Esophagus squamous epithelium (tissue), 5 donors: ENCODE data around the gene LHX1. TPM values are rescaled to one million over a fixed set of nuclear protein-coding genes. Genes with fewer than 3 reads are reported as not detected.

Experiments
- DNase-seq: peaks from one replicate; lab custom pipeline; 2025; lab: John Stamatoyannopoulos, UW
- H3K27ac ChIP-seq, 4 donors: fragments of 200-600 bp; sonication (generic); one replicate each; pipeline ENCODE4 v1.5.1; 2016 to 2019; ENCODE audit warnings: mild to moderate bottlenecking in 1 of 4
- H3K27me3 ChIP-seq, 4 donors: fragments of 200-600 bp; sonication (generic); 1 replicate in 3 of 4; 2 replicates in 1 of 4; pipeline versions ENCODE4 v1.5.1 to v1.6.0; 2017 to 2021; ENCODE audit warnings: antibody characterized with exemption in 1 of 4
- H3K36me3 ChIP-seq, 3 donors: fragments of 200-600 bp; sonication (generic); one replicate each; pipeline ENCODE4 v1.5.1; 2016 to 2019
- H3K4me1 ChIP-seq, 3 donors: fragments of 200-600 bp; sonication (generic); one replicate each; pipeline ENCODE4 v1.5.1; 2017 to 2019
- H3K4me3 ChIP-seq, 4 donors: fragments of 200-600 bp; sonication (generic); 1 replicate in 3 of 4; 2 replicates in 1 of 4; pipeline ENCODE4 v1.5.1; 2016 to 2019; ENCODE audit warnings: mild to moderate bottlenecking in 2 of 4, moderate library complexity in 1 of 4
- H3K9me3 ChIP-seq, 3 donors: fragments of 200-600 bp; sonication (generic); one replicate each; pipeline ENCODE4 v1.5.1; 2016 to 2019
- CTCF ChIP-seq, 6 experiments: fragments of 450-650 bp in 4 of 6; fragments of 200-600 bp in 2 of 6; sonication (generic) in 2 of 6; IDR thresholded peaks; one replicate each; pipeline ENCODE4 v1.5.1; 2016 to 2019; ENCODE audit warnings: antibody characterized with exemption in 6 of 6, mild to moderate bottlenecking in 4 of 6, moderate library complexity in 4 of 6
- POLR2A ChIP-seq, 4 donors: fragments of 450-650 bp; IDR thresholded peaks; one replicate each; pipeline ENCODE4 v1.6.1; 2017; ENCODE audit warnings: antibody characterized with exemption in 4 of 4, mild to moderate bottlenecking in 4 of 4, moderate library complexity in 3 of 4
- WGBS, 2 donors: methylation state at CpG; one replicate each; pipeline ENCODE4 v1.1.5; 2018; 5-methylcytosine and 5-hydroxymethylcytosine counted together
- intact Hi-C: fragments of 100-400 bp; cut with DNase I; formaldehyde crosslinking; loops from one replicate; pipeline ENCODE4 v1.15.0; 2022
- total RNA-seq, 4 donors: library from RNA; depleted of rRNA; stranded (reverse); fragments of >200 nt; gene quantifications; one replicate each; pipeline ENCODE4 v1.1.0, GENCODE V29; 2016
- donor health status: DM: yes; HTN: yes; CAD: no.

LHX1 gene
- total RNA-seq, 4 donors from 2014 or later: not detected

GRCh38 chr17:36934692-36935630 is 2.3 kb upstream of the LHX1 start:
- Histone ChIP-seq H3K27ac (no peak overlapping the region), H3K4me3 (peak overlapping the region in 2 of 4 donors; percentile 10 to 43), H3K36me3 (no peaks in the 10 kb centered on the region), H3K9me3 (no peaks in the 10 kb centered on the region), H3K27me3 (peaks cover 51 to 100% (median 92%) of the 10 kb centered on the region in 4 donors), H3K4me1 (peaks cover 78 to 89% (median 78%) of the 10 kb centered on the region in 3 donors)
- DNase-seq: no peak
- intact Hi-C loops: no loop called here
- TF ChIP-seq POLR2A (IDR thresholded peaks at IDR 0.05) (no peak), CTCF (IDR thresholded peaks at IDR 0.05) (no peak)
- WGBS, 2 donors: 3 to 6% methylated on average over 7 to 25 of the region's 79 CpGs

- TF ChIP-seq POLR2A (IDR thresholded peaks at IDR 0.05) (no peak), CTCF (IDR thresholded peaks at IDR 0.05) (no peak)
- peak overlapping the region in 2 of 4 donors; percentile 19 to 43 for H3K4me3 ChIP-seq
- no peak for DNase-seq
- no peaks in the 10 kb centered on the region for H3K36me3 ChIP-seq
- H3K4me1 ChIP-seq: peaks cover 78 to 97% (median 81%) of the 10 kb centered on the region in 3 donors
- intact Hi-C loops: no loop called here
- peaks cover 59 to 100% (median 96%) of the 10 kb centered on the region in 4 donors for H3K27me3 ChIP-seq
- WGBS, 2 donors: 4 to 5% methylated on average over 13 to 39 of the region's 49 CpGs
- no peaks in the 10 kb centered on the region for H3K9me3 ChIP-seq
- H3K27ac ChIP-seq: no peak overlapping the region
Observed at GRCh38 chr17:36935671-36936454, 1.4 kb upstream of the LHX1 start.

GRCh38 chr17:36936455-36937000 is 747 bp upstream of the LHX1 start:
- intact Hi-C loops: no loop called here
- Histone ChIP-seq H3K27ac (no peak overlapping the region), H3K9me3 (no peaks in the 10 kb centered on the region), H3K4me1 (peaks cover 75 to 93% (median 81%) of the 10 kb centered on the region in 3 donors), H3K27me3 (peaks cover 57 to 100% (median 94%) of the 10 kb centered on the region in 4 donors), H3K36me3 (no peaks in the 10 kb centered on the region), H3K4me3 (peak overlapping the region in 2 of 4 donors; percentile 19 to 43)
- WGBS, 2 donors: 10% methylated on average over 2 of the region's 58 CpGs; no CpG with 5 or more reads in 1 of the 2 donors
- DNase-seq: no peak
- no peak for TF ChIP-seq CTCF (IDR thresholded peaks at IDR 0.05)

GRCh38 chr17:36937959-36938565 is 787 bp downstream of the LHX1 start:
- Histone ChIP-seq H3K27me3 (peaks cover 64 to 100% (median 95%) of the 10 kb centered on the region in 4 donors), H3K27ac (no peak overlapping the region), H3K4me3 (peak overlapping the region in 2 of 4 donors; percentile 19 to 43), H3K36me3 (no peaks in the 10 kb centered on the region), H3K9me3 (no peaks in the 10 kb centered on the region), H3K4me1 (peaks cover 69 to 92% (median 74%) of the 10 kb centered on the region in 3 donors)
- TF ChIP-seq POLR2A (IDR thresholded peaks at IDR 0.05) (no peak), CTCF (IDR thresholded peaks at IDR 0.05) (no peak)
- WGBS, 2 donors: 0 to 6% methylated on average over 11 to 20 of the region's 36 CpGs
- intact Hi-C loops: no loop called here
- DNase-seq: no peak
